Suprapubic skin (tissue), 4 donors: Measurements from ENCODE around the gene ZBTB7B. TPM values are rescaled to one million over a fixed set of nuclear protein-coding genes. Genes with fewer than 3 reads are reported as not detected.

ENCODE experiments used
- DNase-seq, 2 donors: peaks; one replicate each; pipeline ENCODE4 v3.0.0-alpha.2; 2019; ENCODE audit warnings: low spot score in 2 of 2
- H3K27ac ChIP-seq: fragments of 200-600 bp; sonication (generic); one replicate; pipeline ENCODE4 v1.5.1; 2019
- H3K27me3 ChIP-seq: fragments of 200-600 bp; sonication (generic); one replicate; pipeline ENCODE4 v1.5.1; 2019
- H3K36me3 ChIP-seq: fragments of 200-600 bp; sonication (generic); one replicate; pipeline ENCODE4 v1.5.1; 2019
- H3K4me1 ChIP-seq: fragments of 200-600 bp; sonication (generic); one replicate; pipeline ENCODE4 v1.5.1; 2019
- H3K4me3 ChIP-seq: fragments of 200-600 bp; sonication (generic); one replicate; pipeline ENCODE4 v1.5.1; 2019; ENCODE audit warnings: mild to moderate bottlenecking
- H3K9me3 ChIP-seq: fragments of 200-600 bp; sonication (generic); one replicate; pipeline ENCODE4 v1.5.1; 2019
- EP300 ChIP-seq: sonication (generic); formaldehyde crosslinking; IDR thresholded peaks from one replicate; pipeline ENCODE4 v1.6.1; 2017; ENCODE audit warnings: antibody characterized with exemption
- POLR2A ChIP-seq, 2 donors: fragments of 450-650 bp; IDR thresholded peaks; one replicate each; pipeline ENCODE4 v1.6.1; 2017; ENCODE audit warnings: antibody characterized with exemption in 2 of 2, mild to moderate bottlenecking in 2 of 2, moderate library complexity in 2 of 2
- POLR2AphosphoS5 ChIP-seq, 3 donors: sonication (generic); formaldehyde crosslinking; IDR thresholded peaks; one replicate each; pipeline ENCODE4 v1.6.1; 2017; ENCODE audit warnings: antibody characterized with exemption in 3 of 3
- WGBS: methylation state at CpG from one replicate; pipeline ENCODE4 v1.1.5; 2018; 5-methylcytosine and 5-hydroxymethylcytosine counted together
- total RNA-seq, 4 donors: library from RNA; depleted of rRNA; stranded (reverse); fragments of >200 nt; gene quantifications; one replicate each; pipeline ENCODE4 v1.1.0, GENCODE V29; 2016
- TF ChIP-seq, protein P1 (sequence below), 2 donors: fragments of 200-600 bp in 1 of 2; fragments of 450-650 bp in 1 of 2; sonication (generic) in 1 of 2; IDR thresholded peaks; one replicate each; pipeline ENCODE4 v1.5.1; 2016 to 2019; ENCODE audit warnings: antibody characterized with exemption in 2 of 2, mild to moderate bottlenecking in 1 of 2, moderate library complexity in 1 of 2

ZBTB7B gene
- total RNA-seq, 4 donors from 2014 or later: 238 to 243 (median 239) TPM

DNA sequence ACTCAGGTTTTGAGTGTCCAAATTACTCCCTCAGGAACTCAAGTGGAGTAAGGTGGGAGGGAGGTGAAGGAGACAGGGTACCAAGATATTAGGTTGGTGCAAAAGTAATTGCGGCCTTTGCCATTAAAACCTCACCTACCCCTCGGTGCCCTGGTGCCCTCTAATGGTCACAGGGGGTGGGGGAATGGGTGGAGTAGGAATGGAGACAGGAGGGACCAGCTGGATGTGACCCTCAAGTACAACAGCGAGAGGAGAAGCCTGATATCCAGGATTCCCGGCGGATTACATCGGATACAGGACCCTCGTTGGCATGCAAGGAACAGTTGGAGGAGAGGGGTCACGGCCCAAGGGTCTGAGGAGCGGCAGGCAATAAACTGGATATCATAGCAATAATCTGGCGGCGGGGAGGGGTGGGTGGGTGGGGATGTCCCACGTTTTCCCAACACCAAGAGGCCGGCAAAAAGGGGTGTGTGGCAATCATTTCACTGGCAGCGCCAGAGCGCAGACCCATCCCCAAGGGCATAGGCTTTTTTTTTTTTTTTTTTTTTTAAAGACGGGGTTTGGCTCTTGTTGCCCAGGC, 4.3 kb upstream of the ZBTB7B start:
- Histone ChIP-seq H3K27ac (no peak overlapping the region), H3K36me3 (no peaks in the 10 kb centered on the region), H3K4me3 (no peak overlapping the region), H3K9me3 (no peaks in the 10 kb centered on the region), H3K27me3 (no peaks in the 10 kb centered on the region), H3K4me1 (peaks cover 32% of the 10 kb centered on the region)
- peak in 1 of 2 donors; percentile 67 for DNase-seq
- WGBS: 74% methylated on average over 16 of the region's 16 CpGs
- TF ChIP-seq POLR2AphosphoS5 (IDR thresholded peaks at IDR 0.05) (no peak), POLR2A (IDR thresholded peaks at IDR 0.05) (no peak), EP300 (no peak)
- TF ChIP-seq, protein P1, sequence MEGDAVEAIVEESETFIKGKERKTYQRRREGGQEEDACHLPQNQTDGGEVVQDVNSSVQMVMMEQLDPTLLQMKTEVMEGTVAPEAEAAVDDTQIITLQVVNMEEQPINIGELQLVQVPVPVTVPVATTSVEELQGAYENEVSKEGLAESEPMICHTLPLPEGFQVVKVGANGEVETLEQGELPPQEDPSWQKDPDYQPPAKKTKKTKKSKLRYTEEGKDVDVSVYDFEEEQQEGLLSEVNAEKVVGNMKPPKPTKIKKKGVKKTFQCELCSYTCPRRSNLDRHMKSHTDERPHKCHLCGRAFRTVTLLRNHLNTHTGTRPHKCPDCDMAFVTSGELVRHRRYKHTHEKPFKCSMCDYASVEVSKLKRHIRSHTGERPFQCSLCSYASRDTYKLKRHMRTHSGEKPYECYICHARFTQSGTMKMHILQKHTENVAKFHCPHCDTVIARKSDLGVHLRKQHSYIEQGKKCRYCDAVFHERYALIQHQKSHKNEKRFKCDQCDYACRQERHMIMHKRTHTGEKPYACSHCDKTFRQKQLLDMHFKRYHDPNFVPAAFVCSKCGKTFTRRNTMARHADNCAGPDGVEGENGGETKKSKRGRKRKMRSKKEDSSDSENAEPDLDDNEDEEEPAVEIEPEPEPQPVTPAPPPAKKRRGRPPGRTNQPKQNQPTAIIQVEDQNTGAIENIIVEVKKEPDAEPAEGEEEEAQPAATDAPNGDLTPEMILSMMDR (IDR thresholded peaks at IDR 0.05): no peak

DNA sequence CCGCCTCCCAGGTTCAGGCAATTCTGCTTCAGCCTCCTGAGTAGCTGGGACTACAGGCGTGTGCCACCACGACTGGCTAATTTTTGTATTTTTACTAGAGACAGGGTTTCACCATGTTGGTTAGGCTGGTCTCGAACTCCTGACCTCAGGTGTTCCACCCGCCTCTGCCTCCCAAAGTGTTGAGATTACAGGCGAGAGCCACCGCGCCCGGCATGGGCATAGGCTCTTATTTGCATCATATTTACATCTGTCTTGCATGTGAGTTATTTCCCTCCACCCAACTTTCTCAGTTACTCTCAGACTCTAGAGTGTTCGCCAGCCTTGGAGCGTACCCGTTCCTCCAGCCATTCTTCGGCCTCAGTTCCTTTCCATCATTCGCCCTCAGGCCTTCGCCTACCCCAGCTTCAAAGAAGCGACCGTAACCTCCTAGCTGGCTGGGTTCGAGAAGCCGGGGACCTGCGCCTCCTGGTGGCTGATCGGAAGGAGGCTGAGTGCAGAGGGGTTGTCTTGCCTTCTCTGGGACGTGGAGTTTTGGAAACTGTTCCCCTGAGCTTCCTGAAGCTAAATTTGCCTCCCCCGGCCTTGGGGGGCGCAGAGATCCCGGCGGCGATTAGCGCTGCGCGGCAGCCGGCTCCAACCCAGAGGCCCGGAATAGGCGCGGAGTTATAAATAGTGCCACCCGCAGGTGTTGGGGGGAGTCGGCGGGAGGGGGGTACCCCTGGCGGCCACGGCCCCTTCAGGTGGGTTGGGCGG, 3.6 kb upstream of the ZBTB7B start:
- Histone ChIP-seq H3K36me3 (no peaks in the 10 kb centered on the region), H3K4me1 (peaks cover 36% of the 10 kb centered on the region), H3K27me3 (no peaks in the 10 kb centered on the region), H3K4me3 (peak overlapping the region; percentile 97), H3K27ac (peak overlapping the region; percentile 96), H3K9me3 (no peaks in the 10 kb centered on the region)
- TF ChIP-seq, protein P1 (IDR thresholded peaks at IDR 0.05): peak; percentile 72 to 76
- TF ChIP-seq POLR2AphosphoS5 (IDR thresholded peaks at IDR 0.05) (no peak), EP300 (no peak), POLR2A (IDR thresholded peaks at IDR 0.05) (no peak)
- peak; percentile 76 to 82 for DNase-seq
- 10% methylated on average over 30 of the region's 40 CpGs for WGBS

DNA sequence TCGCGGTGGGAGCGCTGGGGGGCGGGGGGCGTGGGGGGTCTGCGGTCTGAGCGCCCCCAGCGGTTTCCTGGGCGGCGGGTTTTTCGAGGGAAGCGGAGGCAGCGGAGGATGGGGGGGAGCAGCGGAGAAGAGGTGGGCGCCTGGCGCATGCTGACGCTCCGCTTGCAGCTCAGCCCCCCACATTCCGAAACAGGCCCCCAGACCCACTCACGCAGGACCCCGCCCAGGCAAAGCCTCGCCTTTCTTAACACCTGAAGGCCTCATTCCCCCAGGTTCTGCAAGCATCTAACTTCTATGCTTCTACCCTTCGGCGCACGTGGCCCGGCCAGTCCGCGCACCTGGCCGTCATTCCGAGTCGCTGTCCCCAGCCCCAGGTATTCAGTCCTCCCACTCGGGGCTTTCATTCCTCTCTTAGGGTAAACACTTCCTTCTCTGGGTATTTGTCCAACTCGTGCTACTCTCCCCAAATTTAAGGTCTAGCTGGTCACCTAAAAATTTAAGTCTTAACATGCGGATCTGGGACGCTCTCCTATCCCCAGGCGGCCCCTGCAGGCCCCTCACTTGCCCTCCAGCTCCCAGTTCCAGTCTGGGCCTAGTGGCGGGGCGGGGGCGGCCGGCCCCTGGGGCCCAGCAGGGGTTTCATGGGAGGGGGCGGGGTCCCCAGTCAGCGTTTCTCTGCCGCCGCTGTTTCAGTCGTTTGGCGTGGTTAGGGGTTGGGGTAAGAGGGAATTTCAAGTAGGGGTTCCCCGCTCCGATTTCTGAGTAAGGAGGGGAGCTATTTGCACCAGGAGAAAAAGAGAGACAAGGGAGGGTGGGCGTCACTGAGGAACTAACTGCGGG, 2.8 kb upstream of the ZBTB7B start:
- no peaks in the 10 kb centered on the region for H3K27me3 ChIP-seq
- no peaks in the 10 kb centered on the region for H3K9me3 ChIP-seq
- peaks cover 43% of the 10 kb centered on the region for H3K4me1 ChIP-seq
- no peaks in the 10 kb centered on the region for H3K36me3 ChIP-seq
- peak overlapping the region; percentile 96 for H3K27ac ChIP-seq
- DNase-seq: peak in 1 of 2 donors; percentile 68
- 3% methylated on average over 34 of the region's 50 CpGs for WGBS
- TF ChIP-seq POLR2AphosphoS5 (IDR thresholded peaks at IDR 0.05) (no peak), EP300 (no peak), POLR2A (IDR thresholded peaks at IDR 0.05) (no peak)
- TF ChIP-seq, protein P1 (IDR thresholded peaks at IDR 0.05): no peak
- H3K4me3 ChIP-seq: peak overlapping the region; percentile 97

DNA sequence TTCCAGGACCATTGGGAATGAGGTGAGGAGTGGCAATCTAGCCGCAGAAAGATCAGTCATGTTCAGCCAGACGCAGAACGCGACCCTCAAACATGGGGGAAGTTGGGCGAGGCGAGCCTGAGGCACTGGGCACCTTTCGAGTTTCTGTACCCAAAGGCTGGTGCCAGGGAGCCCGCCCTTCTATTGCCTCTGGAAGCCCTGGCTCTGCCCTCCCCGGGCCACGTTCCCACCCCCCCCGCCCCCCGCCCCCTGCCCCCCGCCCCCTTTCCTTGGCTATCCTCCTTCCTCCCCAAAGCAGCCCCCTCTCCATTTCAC, 2.2 kb upstream of the ZBTB7B start:
- H3K27me3 ChIP-seq: no peaks in the 10 kb centered on the region
- H3K27ac ChIP-seq: peak overlapping the region; percentile 96
- peak overlapping the region; percentile 97 for H3K4me3 ChIP-seq
- peaks cover 49% of the 10 kb centered on the region for H3K4me1 ChIP-seq
- H3K36me3 ChIP-seq: no peaks in the 10 kb centered on the region
- H3K9me3 ChIP-seq: no peaks in the 10 kb centered on the region
- 0% methylated on average over 12 of the region's 13 CpGs for WGBS
- DNase-seq: peak in 1 of 2 donors; percentile 79
- TF ChIP-seq POLR2A (IDR thresholded peaks at IDR 0.05) (no peak), POLR2AphosphoS5 (IDR thresholded peaks at IDR 0.05) (no peak), EP300 (no peak)
- TF ChIP-seq, protein P1 (IDR thresholded peaks at IDR 0.05): no peak
